ENCODE data around the gene C19orf44.

Gene C19orf44

GRCh38 chr19:16554776-16555175, 58.6 kb downstream of the C19orf44 start:
- H3K4me1 Mint-ChIP-seq (ENCODE audit: low read depth) = peaks cover 4% of the 10 kb centered on the region
- H3K4me3 Mint-ChIP-seq = no peak overlapping the region
- H3K27me3 Mint-ChIP-seq = no peaks in the 10 kb centered on the region
- H3K36me3 Mint-ChIP-seq (ENCODE audit: low read depth) = peaks cover 42% of the 10 kb centered on the region
- no peaks in the 10 kb centered on the region for H3K9me3 Mint-ChIP-seq
- no peak overlapping the region for H3K27ac Mint-ChIP-seq

- Mint-ChIP-seq H3K36me3 (ENCODE audit: low read depth) (peaks cover 64% of the 10 kb centered on the region), H3K9me3 (no peaks in the 10 kb centered on the region), H3K27ac (no peak overlapping the region), H3K27me3 (no peaks in the 10 kb centered on the region), H3K4me1 (ENCODE audit: low read depth) (peaks cover under 1% of the 10 kb centered on the region), H3K4me3 (no peak overlapping the region)
Observed at GRCh38 chr19:16559780-16560276, 63.6 kb downstream of the C19orf44 start.

- Mint-ChIP-seq H3K36me3 (ENCODE audit: low read depth) (peaks cover 60% of the 10 kb centered on the region), H3K27ac (no peak overlapping the region), H3K9me3 (no peaks in the 10 kb centered on the region), H3K4me1 (ENCODE audit: low read depth) (peaks cover 11% of the 10 kb centered on the region), H3K4me3 (no peak overlapping the region), H3K27me3 (no peaks in the 10 kb centered on the region)
Observed at GRCh38 chr19:16561382-16561781, 65.2 kb downstream of the C19orf44 start.

GRCh38 chr19:16562608-16563025, 66.4 kb downstream of the C19orf44 start:
- H3K9me3 Mint-ChIP-seq = no peaks in the 10 kb centered on the region
- H3K27ac Mint-ChIP-seq = no peak overlapping the region
- H3K36me3 Mint-ChIP-seq (ENCODE audit: low read depth) = peaks cover 69% of the 10 kb centered on the region
- peaks cover 18% of the 10 kb centered on the region for H3K4me1 Mint-ChIP-seq (ENCODE audit: low read depth)
- no peak overlapping the region for H3K4me3 Mint-ChIP-seq
- no peaks in the 10 kb centered on the region for H3K27me3 Mint-ChIP-seq

- Mint-ChIP-seq H3K27ac (peak overlapping the region; percentile 49), H3K27me3 (no peaks in the 10 kb centered on the region), H3K9me3 (no peaks in the 10 kb centered on the region), H3K4me1 (ENCODE audit: low read depth) (peaks cover 18% of the 10 kb centered on the region), H3K4me3 (no peak overlapping the region), H3K36me3 (ENCODE audit: low read depth) (peaks cover 76% of the 10 kb centered on the region)
Observed at GRCh38 chr19:16564842-16565241, 68.6 kb downstream of the C19orf44 start.

- no peaks in the 10 kb centered on the region for H3K9me3 Mint-ChIP-seq
- H3K27ac Mint-ChIP-seq = peak overlapping the region; percentile 86
- H3K27me3 Mint-ChIP-seq = no peaks in the 10 kb centered on the region
- H3K36me3 Mint-ChIP-seq (ENCODE audit: low read depth) = peaks cover 77% of the 10 kb centered on the region
- H3K4me3 Mint-ChIP-seq = peak overlapping the region; percentile 34
- peaks cover 29% of the 10 kb centered on the region for H3K4me1 Mint-ChIP-seq (ENCODE audit: low read depth)
Observed at GRCh38 chr19:16566161-16566560, 70.0 kb downstream of the C19orf44 start.

- Mint-ChIP-seq H3K4me1 (ENCODE audit: low read depth) (peaks cover 35% of the 10 kb centered on the region), H3K4me3 (peak overlapping the region; percentile 34), H3K27ac (peak overlapping the region; percentile 86)
Observed at GRCh38 chr19:16566702-16567101, 70.5 kb downstream of the C19orf44 start.

GRCh38 chr19:16569609-16570320, 73.6 kb downstream of the C19orf44 start:
- Mint-ChIP-seq H3K36me3 (ENCODE audit: low read depth) (peaks cover 51% of the 10 kb centered on the region), H3K4me3 (peak overlapping the region; percentile 90), H3K4me1 (ENCODE audit: low read depth) (peaks cover 59% of the 10 kb centered on the region), H3K9me3 (no peaks in the 10 kb centered on the region), H3K27me3 (no peaks in the 10 kb centered on the region), H3K27ac (no peak overlapping the region)

More at GRCh38 chr19:16566702-16567101, 70.5 kb downstream of the C19orf44 start:
- H3K27me3 Mint-ChIP-seq = no peaks in the 10 kb centered on the region
- no peaks in the 10 kb centered on the region for H3K9me3 Mint-ChIP-seq
- peaks cover 72% of the 10 kb centered on the region for H3K36me3 Mint-ChIP-seq (ENCODE audit: low read depth)

All from stimulated activated naive CD8-positive, alpha-beta T cell treated with anti-CD3 and anti-CD28 coated beads, Interleukin-15, Interleukin-2, amounts not matched to agents 100 ng/mL and 50 ng/mL, for 24 hours (primary cell).